ENCODE data around the gene FYB1.

Gene FYB1

GRCh38 chr5:39091940-39092580 lies 127.3 kb downstream of the FYB1 start:
- no peak for DNase-seq (ENCODE audit: low read depth in 2 of 2)

- DNase-seq (ENCODE audit: low read depth in 2 of 2), result no peak
Observed at GRCh38 chr5:39083968-39084367, 135.4 kb downstream of the FYB1 start.

GRCh38 chr5:39082995-39083394 lies 136.4 kb downstream of the FYB1 start:
- DNase-seq (ENCODE audit: low read depth in 2 of 2), result no peak

- no peak for DNase-seq (ENCODE audit: low read depth in 2 of 2)
Observed at GRCh38 chr5:39080597-39081204, 138.7 kb downstream of the FYB1 start.

GRCh38 chr5:39080168-39080567 lies 139.2 kb downstream of the FYB1 start:
- no peak for DNase-seq (ENCODE audit: low read depth in 2 of 2)

- no peak for DNase-seq (ENCODE audit: low read depth in 2 of 2)
Observed at GRCh38 chr5:39079147-39079546, 140.2 kb downstream of the FYB1 start.

- no peak for DNase-seq (ENCODE audit: low read depth in 2 of 2)
Observed at GRCh38 chr5:39076757-39077728, 142.3 kb downstream of the FYB1 start.

GRCh38 chr5:39076101-39076756 lies 143.1 kb downstream of the FYB1 start:
- no peak for DNase-seq (ENCODE audit: low read depth in 2 of 2)

GRCh38 chr5:39074017-39074814 lies 145.1 kb downstream of the FYB1 start, which contains the start of gene RICTOR:
TSS of gene RICTOR (minus strand) at chr5:39074399. CDS start at chr5:39074377, 22 bp downstream.
- DNase-seq (ENCODE audit: low read depth in 2 of 2), result peak; percentile 81 to 82

GRCh38 chr5:39073767-39074016 lies 145.7 kb downstream of the FYB1 start:
- no peak for DNase-seq (ENCODE audit: low read depth in 2 of 2)

GRCh38 chr5:39072925-39073766 lies 146.2 kb downstream of the FYB1 start:
- peak in 1 of 2 donors; percentile 11 for DNase-seq (ENCODE audit: low read depth in 2 of 2)

- no peak for DNase-seq (ENCODE audit: low read depth in 2 of 2)
Observed at GRCh38 chr5:39068099-39068498, 151.3 kb downstream of the FYB1 start.

GRCh38 chr5:39064450-39064849 lies 154.9 kb downstream of the FYB1 start:
- no peak for DNase-seq (ENCODE audit: low read depth in 2 of 2)

GRCh38 chr5:39063037-39063436 lies 156.3 kb downstream of the FYB1 start:
- DNase-seq (ENCODE audit: low read depth in 2 of 2), result no peak

GRCh38 chr5:39062530-39062929 lies 156.8 kb downstream of the FYB1 start:
- DNase-seq (ENCODE audit: low read depth in 2 of 2), result no peak

GRCh38 chr5:39062104-39062503 lies 157.3 kb downstream of the FYB1 start:
- no peak for DNase-seq (ENCODE audit: low read depth in 2 of 2)

- no peak for DNase-seq (ENCODE audit: low read depth in 2 of 2)
Observed at GRCh38 chr5:39059064-39059463, 160.3 kb downstream of the FYB1 start.

- DNase-seq (ENCODE audit: low read depth in 2 of 2), result no peak
Observed at GRCh38 chr5:39058178-39058921, 161.0 kb downstream of the FYB1 start.

- no peak for DNase-seq (ENCODE audit: low read depth in 2 of 2)
Observed at GRCh38 chr5:39057734-39058133, 161.6 kb downstream of the FYB1 start.

All from stimulated activated CD8-positive, alpha-beta memory T cell treated with anti-CD3 and anti-CD28 coated beads, Interleukin-7, amount 100 ng/mL, for 1 hour (primary cell).